GDM1 (cell line): ENCODE data around the gene LILRB4.
"Not testable (repeated sequence)": the region's sequence is repeated elsewhere in the genome, so short reads cannot be mapped to it uniquely, and the experiment has no call there.

Experiments
- DNase-seq: peaks from one replicate; lab custom pipeline; 2025; lab: John Stamatoyannopoulos, UW

Gene LILRB4

GRCh38 chr19:54694648-54695047 is 31.9 kb downstream of the LILRB4 start:
- no peak for DNase-seq

GRCh38 chr19:54696117-54696548 is 33.3 kb downstream of the LILRB4 start:
- DNase-seq: no peak

DNA sequence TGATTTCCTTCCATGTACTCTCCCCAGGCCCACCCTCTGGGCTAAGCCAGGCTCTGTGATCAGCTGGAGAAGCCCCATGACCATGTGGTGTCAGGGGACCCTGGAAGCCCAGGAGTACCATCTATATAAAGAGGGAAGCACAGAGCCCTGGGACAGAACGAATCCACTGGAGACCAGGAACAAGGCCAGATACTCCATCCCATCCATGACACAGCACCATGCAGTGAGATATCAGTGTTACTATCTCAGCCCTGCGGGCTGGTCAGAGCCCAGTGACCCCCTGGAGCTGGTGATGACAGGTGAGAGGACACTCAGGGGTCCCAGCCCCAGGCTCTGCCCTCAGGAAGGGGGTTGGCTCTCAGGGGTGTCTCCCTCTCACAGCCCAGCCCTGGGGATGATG is 34.0 kb downstream of the LILRB4 start:
- DNase-seq: no peak

GRCh38 chr19:54697716-54698115 is 34.9 kb downstream of the LILRB4 start:
- not testable (repeated sequence) for DNase-seq

DNA sequence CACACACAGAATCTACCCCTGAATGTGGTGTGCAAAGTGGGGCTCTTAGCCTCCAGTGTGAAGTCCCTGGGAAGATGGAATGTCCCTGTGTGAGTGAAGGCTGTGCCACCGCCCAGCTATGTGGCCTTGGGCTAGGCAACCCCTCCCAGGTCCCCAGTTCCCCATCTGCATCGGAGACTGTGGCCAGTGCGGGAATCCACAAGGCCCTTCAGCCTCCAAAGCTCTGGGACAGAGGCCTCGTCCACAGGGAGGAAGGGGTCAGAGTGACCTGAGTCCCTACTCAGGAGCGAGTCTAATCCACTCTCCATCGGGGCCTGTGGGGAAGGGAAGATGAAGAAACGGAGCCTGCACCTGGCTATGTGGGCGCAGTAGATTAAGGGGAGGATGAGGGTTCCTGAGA is 42.1 kb downstream of the LILRB4 start:
- no peak for DNase-seq

- no peak for DNase-seq
Observed at GRCh38 chr19:54707962-54708361, 45.2 kb downstream of the LILRB4 start.

DNA sequence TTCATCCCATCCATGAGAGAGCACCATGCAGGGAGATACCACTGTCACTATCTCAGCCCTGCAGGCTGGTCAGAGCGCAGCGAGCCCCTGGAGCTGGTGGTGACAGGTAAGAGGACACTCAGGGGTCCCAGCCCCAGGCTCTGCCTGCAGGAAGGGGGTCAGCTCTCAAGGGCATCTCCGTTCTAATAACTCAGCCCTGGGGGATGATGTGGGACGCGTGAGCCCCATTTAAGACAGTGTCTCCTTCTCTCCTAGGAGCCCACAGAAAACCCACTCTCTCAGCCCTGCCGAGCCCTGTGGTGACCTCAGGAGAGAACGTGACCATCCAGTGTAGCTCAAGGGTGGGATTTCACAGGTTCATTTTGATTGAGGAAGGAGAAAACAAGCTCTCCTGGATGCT is 46.0 kb downstream of the LILRB4 start:
- DNase-seq: no peak

GRCh38 chr19:54709212-54709948 is 46.6 kb downstream of the LILRB4 start:
- DNase-seq: no peak

DNA sequence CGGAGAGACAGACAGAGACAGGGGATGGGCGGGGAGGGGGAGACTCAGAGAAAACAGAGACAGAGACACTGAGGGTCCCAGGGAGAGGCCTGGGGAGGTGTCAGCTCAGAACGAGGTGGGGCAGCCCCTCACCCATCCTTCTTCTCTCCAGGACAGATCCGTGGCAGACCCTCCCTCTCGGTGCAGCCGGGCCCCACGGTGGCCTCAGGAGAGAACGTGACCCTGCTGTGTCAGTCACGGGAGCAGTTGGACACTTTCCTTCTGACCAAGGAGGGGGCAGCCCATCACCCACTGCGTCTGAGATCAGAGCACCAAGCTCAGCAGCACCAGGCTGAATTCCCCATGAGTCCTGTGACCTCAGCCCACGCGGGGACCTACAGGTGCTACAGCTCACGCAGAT is 47.2 kb downstream of the LILRB4 start:
- DNase-seq: not testable (repeated sequence)
